Measurements from ENCODE around the gene EPS8L3.

GRCh38 chr1:109781806-109782205 is 18.1 kb upstream of the EPS8L3 start:
- TF ChIP-seq EZH2 (IDR thresholded peaks at IDR 0.05) (no peak), POLR2AphosphoS5 (IDR thresholded peaks at IDR 0.05; ENCODE audit: borderline replicate concordance, low read depth, low read length) (no peak)

Measured in SK-N-MC (cell line).